ENCODE results near the gene AOC2. TPM values are rescaled to one million over a fixed set of nuclear protein-coding genes. Genes with fewer than 3 reads are reported as not detected.
A peak's percentile ranks its signal among the peaks of the same experiment; 100 is the strongest.

The AOC2 gene
- total and polyA plus RNA-seq, 2 of the 13 experiments (the other 11 are each of a cell fraction or from before 2014, with no cell fraction given): 1.2 to 3.3 TPM

- TF ChIP-seq TFDP1 (CRISPR knock-in tag; IDR thresholded peaks at IDR 0.05; ENCODE audit: borderline replicate concordance) (peak; percentile 88; the same call in 1 of the 2 replicates), BCL3 (CRISPR knock-in tag; IDR thresholded peaks at IDR 0.05) (peak; percentile 89), ZSCAN21 (CRISPR knock-in tag; IDR thresholded peaks at IDR 0.05; ENCODE audit: borderline replicate concordance) (peak; percentile 18; the same call in 1 of the 2 replicates), ZNF333 (CRISPR knock-in tag; IDR thresholded peaks at IDR 0.05; ENCODE audit: borderline replicate concordance) (peak; percentile 99), PPARG (CRISPR knock-in tag; conservative IDR thresholded peaks at IDR 0.05) (peak; percentile 49), SIX1 (CRISPR knock-in tag; IDR thresholded peaks at IDR 0.05; ENCODE audit: borderline replicate concordance) (0 out of 2 replicates have a peak, but pooled peaks have one; percentile 49), CENPT (CRISPR knock-in tag; IDR thresholded peaks at IDR 0.05; ENCODE audit: low read depth) (peak; percentile 83; the same call in 1 of the 2 replicates), RAD21 (CRISPR knock-in tag; IDR thresholded peaks at IDR 0.05) (peak; percentile 30; the same call in 1 of the 2 replicates), ZNF704 (CRISPR knock-in tag; IDR thresholded peaks at IDR 0.05; ENCODE audit: borderline replicate concordance) (peak; percentile 99), ZNF275 (CRISPR knock-in tag; IDR thresholded peaks at IDR 0.05; ENCODE audit: borderline replicate concordance) (peak; percentile 84), KMT2B (CRISPR knock-in tag; IDR thresholded peaks at IDR 0.05) (peak; percentile 97), BHLHE40 (IDR thresholded peaks at IDR 0.05; ENCODE audit: low read length) (peak; percentile 100), ZNF484 (CRISPR knock-in tag; IDR thresholded peaks at IDR 0.05; ENCODE audit: borderline replicate concordance, low read depth) (peak; percentile 81), PATZ1 (CRISPR knock-in tag; IDR thresholded peaks at IDR 0.05) (peak; percentile 73; the same call in 1 of the 2 replicates), HOXA9 (CRISPR knock-in tag; IDR thresholded peaks at IDR 0.05; ENCODE audit: borderline replicate concordance) (no peak; the same call in 1 of the 2 replicates), NFE2L2 (IDR thresholded peaks at IDR 0.05; ENCODE audit: low read length) (no peak), RAD51 (IDR thresholded peaks at IDR 0.05; ENCODE audit: borderline replicate concordance) (0 out of 2 replicates have a peak, but pooled peaks have one; percentile 22), PAX8 (CRISPR knock-in tag; IDR thresholded peaks at IDR 0.05; ENCODE audit: borderline replicate concordance) (peak; percentile 85; the same call in 1 of the 2 replicates), ATF7-NPFF (CRISPR knock-in tag; IDR thresholded peaks at IDR 0.05; ENCODE audit: low read depth) (no peak; the same call in none of the 2 replicates)
- TF ChIP-seq, protein P1, sequence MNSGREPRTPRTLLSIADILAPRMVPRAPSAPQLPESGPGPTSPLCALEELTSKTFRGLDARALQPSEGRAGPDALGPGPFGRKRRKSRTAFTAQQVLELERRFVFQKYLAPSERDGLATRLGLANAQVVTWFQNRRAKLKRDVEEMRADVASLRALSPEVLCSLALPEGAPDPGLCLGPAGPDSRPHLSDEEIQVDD (CRISPR knock-in tag; IDR thresholded peaks at IDR 0.05; ENCODE audit: borderline replicate concordance): peak; percentile 97; the same call in 1 of the 2 replicates
These were observed 11.2 kb upstream of the AOC2 start, which contains the start of gene PSME3 (continued) for GRCh38 chr17:42832934-42833766.

Measured in HepG2 (cell line).